Upper lobe of right lung (tissue), 1 donor: ENCODE measurements around the gene LONP2. TPM values are rescaled to one million over a fixed set of nuclear protein-coding genes. Genes with fewer than 3 reads are reported as not detected.

Experiments used
- ATAC-seq: fragments of 200-7000 bp; cut with Tn5 transposase; one replicate; pipeline ENCODE4 v1.9.1; 2020; ENCODE audit warnings: mild to moderate bottlenecking, moderate library complexity
- DNase-seq: peaks from one replicate; pipeline ENCODE4 v3.0.0-alpha.2; 2020
- H3K27ac ChIP-seq: fragments of 200-600 bp; one replicate; pipeline ENCODE4 v1.8.0; 2022
- H3K27me3 ChIP-seq: fragments of 200-600 bp; one replicate; pipeline ENCODE4 v1.8.0; 2022; ENCODE audit warnings: mild to moderate bottlenecking
- H3K36me3 ChIP-seq: fragments of 200-600 bp; one replicate; pipeline ENCODE4 v1.8.0; 2022
- H3K4me1 ChIP-seq: fragments of 200-600 bp; one replicate; pipeline ENCODE4 v1.8.0; 2022
- H3K4me3 ChIP-seq: fragments of 200-600 bp; one replicate; pipeline ENCODE4 v1.8.0; 2022; ENCODE audit warnings: mild to moderate bottlenecking
- H3K9me3 ChIP-seq: fragments of 200-600 bp; one replicate; pipeline ENCODE4 v1.8.0; 2022
- CTCF ChIP-seq: fragments of 200-600 bp; IDR thresholded peaks from one replicate; pipeline ENCODE4 v1.8.0; 2022; ENCODE audit warnings: antibody characterized with exemption
- intact Hi-C: fragments of 100-400 bp; cut with DNase I; formaldehyde crosslinking; loops from one replicate; pipeline ENCODE4 v1.11.0; 2022
- total RNA-seq: library from RNA; stranded (reverse); fragmentation: NEBNext Ultra II Directional; extraction: Animal tissue kit (Norgen Biotek cat#: 25700); gene quantifications from one replicate; pipeline ENCODE4 v1.2.1, GENCODE V29; 2021
- donor health status: DM: no; HTN: yes; CAD: no; lungs with severe emphysema.

The LONP2 gene
- total RNA-seq, 1 donor from 2014 or later = 63.3 TPM

- Histone ChIP-seq H3K36me3 (no peaks in the 10 kb centered on the region), H3K27ac (no peak overlapping the region), H3K4me1 (no peaks in the 10 kb centered on the region), H3K4me3 (no peak overlapping the region), H3K9me3 (no peaks in the 10 kb centered on the region), H3K27me3 (no peaks in the 10 kb centered on the region)
- ATAC-seq (no peak), DNase-seq (no peak)
- intact Hi-C loops = no loop called here
- TF ChIP-seq CTCF = no peak
Measured at GRCh38 chr16:48218473-48218872, 25.6 kb upstream of the LONP2 start.

DNA sequence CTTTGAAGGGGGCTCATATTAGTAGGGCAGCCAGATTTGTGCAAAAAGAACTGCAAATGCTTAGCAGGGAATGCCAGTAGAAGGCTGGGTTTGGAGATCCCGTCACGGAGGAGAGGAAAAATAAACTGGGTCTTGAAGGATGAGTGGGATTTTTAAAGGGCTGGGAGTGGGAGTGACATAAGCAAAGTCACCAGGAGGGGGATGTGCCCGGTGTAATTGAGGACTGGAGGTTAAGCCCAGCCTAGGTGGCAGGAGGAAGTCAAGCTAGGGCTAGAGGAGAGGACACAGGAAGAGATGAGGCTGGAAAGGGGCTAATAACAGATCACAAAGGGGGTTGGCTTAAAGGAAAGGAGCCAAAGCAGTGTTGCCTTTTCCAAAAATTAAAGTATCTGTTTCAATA is 23.2 kb upstream of the LONP2 start:
- no peak for ATAC-seq
- H3K27me3 ChIP-seq = no peaks in the 10 kb centered on the region
- no peaks in the 10 kb centered on the region for H3K36me3 ChIP-seq
- no peaks in the 10 kb centered on the region for H3K4me1 ChIP-seq
- no peak for DNase-seq
- H3K9me3 ChIP-seq = no peaks in the 10 kb centered on the region
- H3K27ac ChIP-seq = no peak overlapping the region
- no peak for TF ChIP-seq CTCF
- intact Hi-C loops = no loop called here
- no peak overlapping the region for H3K4me3 ChIP-seq

- Histone ChIP-seq H3K9me3 (no peaks in the 10 kb centered on the region), H3K27me3 (no peaks in the 10 kb centered on the region), H3K27ac (no peak overlapping the region), H3K36me3 (no peaks in the 10 kb centered on the region), H3K4me1 (no peaks in the 10 kb centered on the region), H3K4me3 (no peak overlapping the region)
- DNase-seq = no peak
- intact Hi-C loops = no loop called here
- no peak for ATAC-seq
- no peak for TF ChIP-seq CTCF
Measured at GRCh38 chr16:48223490-48223889, 20.6 kb upstream of the LONP2 start.

DNA sequence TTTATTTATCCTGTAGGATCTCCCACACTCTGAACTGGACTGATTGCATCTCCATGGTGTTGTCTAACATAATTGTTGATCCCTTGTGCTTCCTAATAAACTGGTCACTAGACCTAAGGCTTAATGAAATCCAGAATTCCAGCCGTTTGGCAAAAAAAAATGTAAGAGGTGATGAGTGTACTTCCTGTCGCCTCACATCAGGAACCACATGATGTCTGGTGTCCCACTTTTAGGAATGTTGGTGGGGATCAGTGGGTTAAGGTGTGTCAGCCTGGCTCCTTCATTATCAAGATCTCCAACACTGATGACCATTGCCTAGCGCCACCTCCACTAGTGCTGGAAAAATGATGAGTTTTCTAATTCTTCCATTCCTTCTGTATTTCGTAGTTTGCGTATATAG is 18.6 kb upstream of the LONP2 start:
- H3K27me3 ChIP-seq = no peaks in the 10 kb centered on the region
- intact Hi-C loops = no loop called here

GRCh38 chr16:48231727-48232492 is 12.2 kb upstream of the LONP2 start:
- peak; percentile 34 for TF ChIP-seq CTCF
- Histone ChIP-seq H3K36me3 (no peaks in the 10 kb centered on the region), H3K9me3 (no peaks in the 10 kb centered on the region), H3K4me1 (no peaks in the 10 kb centered on the region), H3K4me3 (no peak overlapping the region), H3K27ac (no peak overlapping the region), H3K27me3 (no peaks in the 10 kb centered on the region)
- no peak for DNase-seq
- intact Hi-C loops = no loop called here
- ATAC-seq = peak; percentile 66

More for the DNA sequence above, 18.6 kb upstream of the LONP2 start:
- ATAC-seq (no peak), DNase-seq (no peak)
- Histone ChIP-seq H3K4me3 (no peak overlapping the region), H3K27ac (no peak overlapping the region), H3K4me1 (no peaks in the 10 kb centered on the region), H3K9me3 (no peaks in the 10 kb centered on the region), H3K36me3 (no peaks in the 10 kb centered on the region)
- TF ChIP-seq CTCF = no peak
